LHCN-M2 (cell line): ENCODE data around the gene MAPRE2. TPM values are rescaled to one million over a fixed set of nuclear protein-coding genes. Genes with fewer than 3 reads are reported as not detected.
"Not testable (repeated sequence)": the region's sequence is repeated elsewhere in the genome, so short reads cannot be mapped to it uniquely, and the experiment has no call there.

Experiments
- DNase-seq: peaks from one replicate; pipeline ENCODE4 v3.0.0-alpha.2; 2012; ENCODE audit warnings: low read depth
- total RNA-seq: library from RNA; depleted of rRNA; stranded (reverse); fragments of >200 nt; gene quantifications from 2 replicates; pipeline ENCODE4 v1.2.3, GENCODE V29; 2014

The MAPRE2 gene
- total RNA-seq, 1 experiment from 2014 or later = 33.9 TPM

- DNase-seq = no peak
Observed at GRCh38 chr18:35089891-35090550, 48.8 kb downstream of the MAPRE2 start.

- DNase-seq = no peak
Observed at GRCh38 chr18:35091841-35092240, 50.6 kb downstream of the MAPRE2 start.

GRCh38 chr18:35095983-35096676 lies 54.9 kb downstream of the MAPRE2 start:
- DNase-seq = peak; percentile 26

- no peak for DNase-seq
Observed at GRCh38 chr18:35096677-35097011, 55.4 kb downstream of the MAPRE2 start.

GRCh38 chr18:35097195-35097594 lies 56.0 kb downstream of the MAPRE2 start:
- no peak for DNase-seq

GRCh38 chr18:35097763-35098162 lies 56.5 kb downstream of the MAPRE2 start:
- no peak for DNase-seq

GRCh38 chr18:35099911-35100310 lies 58.7 kb downstream of the MAPRE2 start:
- peak; percentile 35 for DNase-seq

GRCh38 chr18:35104391-35105051 lies 63.3 kb downstream of the MAPRE2 start:
- DNase-seq = no peak

- no peak for DNase-seq
Observed at GRCh38 chr18:35106013-35106844, 65.0 kb downstream of the MAPRE2 start.

- no peak for DNase-seq
Observed at GRCh38 chr18:35106845-35107148, 65.6 kb downstream of the MAPRE2 start.

GRCh38 chr18:35107216-35107615 lies 66.0 kb downstream of the MAPRE2 start:
- DNase-seq = no peak

GRCh38 chr18:35108088-35108487 lies 66.9 kb downstream of the MAPRE2 start:
- DNase-seq = not testable (repeated sequence)

- no peak for DNase-seq
Observed at GRCh38 chr18:35110059-35110458, 68.8 kb downstream of the MAPRE2 start.

- no peak for DNase-seq
Observed at GRCh38 chr18:35110554-35111485, 69.6 kb downstream of the MAPRE2 start.

- DNase-seq = no peak
Observed at GRCh38 chr18:35112696-35113095, 71.5 kb downstream of the MAPRE2 start.

- no peak for DNase-seq
Observed at GRCh38 chr18:35114305-35114704, 73.1 kb downstream of the MAPRE2 start.

- DNase-seq = no peak
Observed at GRCh38 chr18:35116784-35117318, 75.6 kb downstream of the MAPRE2 start.

- DNase-seq = no peak
Observed at GRCh38 chr18:35117372-35117771, 76.2 kb downstream of the MAPRE2 start.

GRCh38 chr18:35117951-35118411 lies 76.8 kb downstream of the MAPRE2 start:
- DNase-seq = peak; percentile 73

- DNase-seq = no peak
Observed at GRCh38 chr18:35118641-35119040, 77.4 kb downstream of the MAPRE2 start.

GRCh38 chr18:35121038-35121437 lies 79.8 kb downstream of the MAPRE2 start:
- no peak for DNase-seq
